GM12878 (cell line): ENCODE measurements around the gene CACNA1S. TPM values are rescaled to one million over a fixed set of nuclear protein-coding genes. Genes with fewer than 3 reads are reported as not detected.

Experiments
- ATAC-seq: fragments of 200-7000 bp; cut with Tn5 transposase; 3 replicates; pipeline ENCODE4 v1.9.1; 2020; ENCODE audit warnings: mild to moderate bottlenecking, moderate library complexity
- BruUV-seq: library from RNA; stranded (reverse); fragments of 400-500 nt; replicated peaks from 2 replicates; lab custom pipeline; 2021; lab: Mats Ljungman, UMichigan
- CTCF ChIA-PET: fragments of 300-600 bp; sonication (Branson Sonifier 250); formaldehyde crosslinking; extraction: SDS; loops from one replicate; lab custom pipeline; 2021; ENCODE audit warnings: inconsistent platforms; lab: Yijun Ruan, JAX
- POLR2A ChIA-PET: fragments of 350-600 bp; formaldehyde crosslinking; extraction: SDS; loops from one replicate; lab custom pipeline; 2021; ENCODE audit warnings: inconsistent platforms; lab: Charles Lee
- RAD21 ChIA-PET: fragments of 300-600 bp; sonication (Branson Sonifier 250); formaldehyde crosslinking; loops from one replicate; lab custom pipeline; 2023; ENCODE audit warnings: antibody characterized with exemption; ENCODE audit not compliant: unreplicated experiment; lab: Charles Lee
- SMC1A ChIA-PET: fragments of 300-600 bp; sonication (Branson Sonifier 250); formaldehyde crosslinking; loops from one replicate; lab custom pipeline; 2023; ENCODE audit not compliant: unreplicated experiment, uncharacterized antibody; lab: Charles Lee
- DNase-seq: peaks from one replicate; pipeline ENCODE4 v3.0.0-alpha.2; 2011; ENCODE audit warnings: low read depth, low spot score
- FAIRE-seq: peaks from 3 replicates; lab custom pipeline; 2011; peaks lifted over from hg19 to GRCh38; lab: Jason Lieb, UNC
- H2AFZ ChIP-seq: 2 replicates; pipeline ENCODE4 v1.6.0; 2011; ENCODE audit warnings: low read depth, low read length, control low read depth; ENCODE audit not compliant: control insufficient read depth
- H3K27ac ChIP-seq: 2 replicates; pipeline ENCODE4 v1.5.1; 2011; ENCODE audit warnings: control low read depth; ENCODE audit not compliant: control insufficient read depth, insufficient read depth
- H3K27me3 ChIP-seq, 2 experiments: replicated peaks in 1 of 2; 2 replicates each; pipeline versions ENCODE4 v1.6.0 to v1.6.1; 2011; ENCODE audit warnings: low read length in 1 of 2; ENCODE audit not compliant: control insufficient read depth in 2 of 2, insufficient read depth in 2 of 2
- H3K36me3 ChIP-seq, 2 experiments: 2 replicates each; pipeline ENCODE4 v1.5.1; 2011; ENCODE audit warnings: low read length in 1 of 2; ENCODE audit not compliant: control insufficient read depth in 2 of 2, insufficient read depth in 2 of 2
- H3K4me1 ChIP-seq: 2 replicates; pipeline ENCODE4 v1.6.1; 2011; ENCODE audit warnings: mild to moderate bottlenecking, low read length, moderate library complexity, mixed read lengths; ENCODE audit not compliant: control insufficient read depth, insufficient read depth
- H3K4me2 ChIP-seq: 2 replicates; pipeline ENCODE4 v1.6.0; 2011; ENCODE audit warnings: control low read depth; ENCODE audit not compliant: control insufficient read depth, insufficient read depth
- H3K4me3 ChIP-seq: fragments of 200-600 bp; sonication (generic); 2 replicates; pipeline ENCODE4 v1.5.1; 2016
- H3K79me2 ChIP-seq: 2 replicates; pipeline ENCODE4 v1.6.0; 2011; ENCODE audit warnings: low read length; ENCODE audit not compliant: control insufficient read depth, insufficient read depth
- H3K9ac ChIP-seq: 2 replicates; pipeline ENCODE4 v1.8.0; 2011; ENCODE audit warnings: low read length, control low read depth, mixed read lengths; ENCODE audit not compliant: control insufficient read depth, insufficient read depth
- H3K9me3 ChIP-seq: replicated peaks from 3 replicates; pipeline ENCODE4 v1.5.1; 2011; ENCODE audit warnings: mild to moderate bottlenecking, low read length; ENCODE audit not compliant: control insufficient read depth, insufficient read depth
- H4K20me1 ChIP-seq: 2 replicates; pipeline ENCODE4 v1.6.0; 2011; ENCODE audit not compliant: control insufficient read depth, insufficient read depth
- FOXK2 ChIP-seq: fragments of 450-650 bp; IDR thresholded peaks from 2 replicates; pipeline ENCODE4 v1.6.1; 2017; ENCODE audit warnings: mild to moderate bottlenecking, moderate library complexity
- NR2C1 ChIP-seq: fragments of 450-650 bp; IDR thresholded peaks from 2 replicates; pipeline ENCODE4 v1.6.1; 2017; ENCODE audit warnings: antibody characterized with exemption, mild to moderate bottlenecking, moderate library complexity
- SMAD1 ChIP-seq: fragments of 450-650 bp; IDR thresholded peaks from 2 replicates; pipeline ENCODE4 v1.6.1; 2018; ENCODE audit warnings: mild to moderate bottlenecking, low read depth; ENCODE audit not compliant: partially characterized antibody
- WGBS: methylation state at CpG from one replicate; pipeline ENCODE4 v1.1.6; 2016; ENCODE audit warnings: low lambda C conversion rate; ENCODE audit not compliant: insufficient replicate concordance, insufficient coverage; ENCODE audit errors: missing lambda C conversion rate; 5-methylcytosine and 5-hydroxymethylcytosine counted together
- in situ Hi-C: fragments of 300-500 bp; cut with MboI; formaldehyde crosslinking; loops from 9 replicates; pipeline ENCODE4 v1.14.3; 2018; ENCODE audit warnings: mixed read lengths
- intact Hi-C: fragments of 100-400 bp; cut with micrococcal nuclease; formaldehyde crosslinking; loops from one replicate; pipeline ENCODE4 v1.14.2; 2022; ENCODE audit not compliant: unreplicated experiment
- polyA plus RNA-seq, 11 experiments: library from polyadenylated mRNA; depleted of rRNA in 4 of 11; unstranded in 6 of 11; stranded (reverse) in 5 of 11; fragments of >200 nt; fragmentation: Nextera tagmentation in 4 of 11; fragmentation: Illumina TruSeq in 1 of 11; extraction: Ambion mirVana in 4 of 11; extraction: Trizol in 1 of 11; gene quantifications; 1 replicate in 1 of 11; 2 replicates in 10 of 11; pipeline versions ENCODE4 v1.2.1 to v1.2.3, GENCODE V29; 2011 to 2016; ENCODE audit warnings: inconsistent platforms in 2 of 11, missing spikeins in 2 of 11, low read depth in 1 of 11
- total RNA-seq, 4 experiments: library from RNA; depleted of rRNA in 3 of 4; stranded (reverse); fragments of >200 nt in 3 of 4; fragmentation: Illumina TruSeq in 1 of 4; extraction: Trizol in 1 of 4; gene quantifications; 2 replicates each; pipeline versions ENCODE4 v1.2.1 to v1.2.3, GENCODE V29; 2013 to 2021

Gene CACNA1S
- total and polyA plus RNA-seq, 10 of the 15 experiments (the other 5 are each of a cell fraction or from before 2014, with no cell fraction given) = under 0.01 to 0.04 (median 0.02) TPM; not detected in 6

DNA sequence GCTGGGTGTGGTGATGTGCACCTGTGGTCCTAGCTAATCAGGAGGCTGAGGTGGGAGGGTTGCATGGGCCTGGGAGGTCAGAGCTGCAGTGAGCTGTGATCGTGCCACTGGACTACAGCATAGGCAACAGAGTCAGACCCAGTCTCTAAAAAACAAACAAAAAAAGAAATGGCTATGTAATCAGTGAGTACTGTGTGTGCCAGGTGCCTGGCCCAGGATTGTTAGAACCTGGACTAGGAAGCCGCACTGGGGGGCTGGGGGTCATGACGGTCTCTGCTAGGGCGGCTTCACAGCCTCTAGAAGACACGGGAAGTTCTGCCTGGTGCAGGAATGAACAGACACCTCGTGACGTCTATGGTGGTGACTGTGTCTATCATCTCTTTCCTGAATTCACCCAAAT is 33.6 kb upstream of the CACNA1S start:
- Histone ChIP-seq H3K4me2 (no peak overlapping the region), H3K4me3 (no peak overlapping the region), H3K4me1 (no peaks in the 10 kb centered on the region), H2AFZ (no peak overlapping the region), H3K9ac (no peak overlapping the region), H3K27me3 (no peaks in the 10 kb centered on the region), H3K9me3 (no peaks in the 10 kb centered on the region), H3K36me3 (peaks cover 4% of the 10 kb centered on the region in 2 experiments; a peak in 3 of 4 replicates), H4K20me1 (no peaks in the 10 kb centered on the region; the same call in 1 of the 2 replicates), H3K79me2 (no peaks in the 10 kb centered on the region), H3K27ac (no peak overlapping the region)
- ATAC-seq (no peak), DNase-seq (no peak), FAIRE-seq (no peak)
- 75% methylated on average over 7 of the region's 7 CpGs for WGBS
- ChIA-PET SMC1A (no interaction called here), RAD21 (no interaction called here), POLR2A (no interaction called here), CTCF (interaction anchor here (0.9 kb wide), 1 partner anchor 76 kb away, joined by 3 read pairs; no protein-coding TSS in a partner anchor)
- no peak for TF ChIP-seq SMAD1
- no TSS peak for BruUV-seq
- intact Hi-C loops = no loop called here
- in situ Hi-C loops = no loop called here

DNA sequence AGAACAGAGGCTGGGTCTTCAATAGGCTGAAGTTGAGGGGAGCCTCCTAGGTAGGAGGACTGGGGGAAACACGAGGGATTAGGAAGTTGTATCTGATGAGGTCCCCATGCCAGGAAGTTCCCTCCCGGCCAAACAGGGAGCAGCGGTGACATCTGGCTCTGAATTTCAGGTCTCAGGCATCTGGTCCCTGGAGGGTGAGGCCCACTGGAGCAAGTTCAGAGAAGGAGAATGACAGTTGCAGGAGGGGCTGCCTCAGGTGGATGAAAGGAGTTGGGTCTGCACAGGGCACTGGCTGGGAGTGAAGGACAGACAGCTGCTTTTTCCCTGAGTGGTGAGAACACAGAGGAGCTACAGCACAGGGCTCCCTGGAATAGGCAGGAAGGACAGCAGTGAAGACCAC is 32.9 kb upstream of the CACNA1S start:
- FAIRE-seq = no peak
- H3K4me1 ChIP-seq = no peaks in the 10 kb centered on the region
- TF ChIP-seq FOXK2 (no peak), NR2C1 (no peak)
- TF ChIP-seq, all 136 proteins: peak for 0
- Histone ChIP-seq H3K4me2 (no peak overlapping the region), H3K79me2 (no peaks in the 10 kb centered on the region), H3K27me3 (no peaks in the 10 kb centered on the region), H3K9ac (no peak overlapping the region), H3K36me3 (peaks cover 4% of the 10 kb centered on the region in 2 experiments; a peak in 3 of 4 replicates), H4K20me1 (no peaks in the 10 kb centered on the region; the same call in 1 of the 2 replicates), H3K9me3 (no peaks in the 10 kb centered on the region), H2AFZ (no peak overlapping the region), H3K4me3 (no peak overlapping the region), H3K27ac (no peak overlapping the region)
- CTCF ChIA-PET = no interaction called here
- whole genome bisulfite sequencing = 97% methylated on average over 3 of the region's 3 CpGs
- ATAC-seq (no peak), DNase-seq (no peak)
- SMC1A ChIA-PET = no interaction called here
- in situ Hi-C loops = no loop called here
- BruUV-seq = no TSS peak
- RAD21 ChIA-PET = no interaction called here
- intact Hi-C loops = no loop called here
- POLR2A ChIA-PET = no interaction called here
